IPS-18c (cell line): ENCODE data around the gene GBF1.

ENCODE experiments used
- H3K4me3 ChIP-seq: 2 replicates; pipeline ENCODE4 v1.7.0; 2013; ENCODE audit warnings: low read depth, mild to moderate bottlenecking, low read length, moderate library complexity; ENCODE audit not compliant: insufficient read depth
- H3K9me3 ChIP-seq: one replicate; pipeline ENCODE4 v1.6.1; 2013; ENCODE audit warnings: mild to moderate bottlenecking, low read length, moderate library complexity; ENCODE audit not compliant: control insufficient read depth, insufficient read depth

The GBF1 gene

DNA sequence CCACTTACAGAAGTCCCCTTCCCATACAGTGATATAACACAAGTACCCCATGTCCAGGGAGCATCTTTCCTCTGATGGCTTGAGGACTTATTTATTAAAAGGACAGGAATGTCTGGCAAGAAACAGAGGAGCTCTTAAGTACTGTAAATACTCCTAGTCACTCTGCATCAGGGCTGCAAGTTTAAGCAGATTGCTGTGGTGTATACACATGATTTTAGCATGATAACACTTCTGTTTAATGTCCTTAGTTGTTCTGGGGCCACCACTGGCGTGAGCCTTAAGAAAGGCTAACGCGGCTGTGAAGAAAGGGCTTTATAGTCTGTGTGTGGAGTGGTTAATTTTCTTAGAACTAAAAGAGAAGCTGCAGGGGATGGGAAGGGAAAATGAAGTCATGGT, 65.7 kb downstream of the GBF1 start:
- Histone ChIP-seq H3K9me3 (no peaks in the 10 kb centered on the region), H3K4me3 (no peak overlapping the region)

DNA sequence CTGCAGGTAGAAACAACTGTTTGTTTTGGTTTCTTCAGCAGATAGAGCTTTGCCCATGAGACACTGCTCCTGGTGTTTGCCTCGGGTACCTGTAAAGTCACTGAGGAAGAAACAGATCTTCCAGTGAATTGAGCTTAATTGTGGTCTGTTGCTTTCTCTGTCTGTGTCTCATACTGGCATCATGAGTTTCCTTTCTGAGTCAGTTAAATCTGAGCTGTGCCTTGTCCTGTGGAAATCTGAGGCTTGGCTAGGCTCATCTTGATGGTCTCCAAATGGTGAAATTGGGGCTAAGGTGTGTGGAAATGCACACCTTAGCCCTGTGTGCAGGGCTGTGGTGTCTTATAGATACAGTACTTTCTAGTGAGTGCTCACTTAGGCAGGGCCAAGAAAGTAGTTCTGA, 67.4 kb downstream of the GBF1 start:
- Histone ChIP-seq H3K4me3 (no peak overlapping the region), H3K9me3 (no peaks in the 10 kb centered on the region)

DNA sequence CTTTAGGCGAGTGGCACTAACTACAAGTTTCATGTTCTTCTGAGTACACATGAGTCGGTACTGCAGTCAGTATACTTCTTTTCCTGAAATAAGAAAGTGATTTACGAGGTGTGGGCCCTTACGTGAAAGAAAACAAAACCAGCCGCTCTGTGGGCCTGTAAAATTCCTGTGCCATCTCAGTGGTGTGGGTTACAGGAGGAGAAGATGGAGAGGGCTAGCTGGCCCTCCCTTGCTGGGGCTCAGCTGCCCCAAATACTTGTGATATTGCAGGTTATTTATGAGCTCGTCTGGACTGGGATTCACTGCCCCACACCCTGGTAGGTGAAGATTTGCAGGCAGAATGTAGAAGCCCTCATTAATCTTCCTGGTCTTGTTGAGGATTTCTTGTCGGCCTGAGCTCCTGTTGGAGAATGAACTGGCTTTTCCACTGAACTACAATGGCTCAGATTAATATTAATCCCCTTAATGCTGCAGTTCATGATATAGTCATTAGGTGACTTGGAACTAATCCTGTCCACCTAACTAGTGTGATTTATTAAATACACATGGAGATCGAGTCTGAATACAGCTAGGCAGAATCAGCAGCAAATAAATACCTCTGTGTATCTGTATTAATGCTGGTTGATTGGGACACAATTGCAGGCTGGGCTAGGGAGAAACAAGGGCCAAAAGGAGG, 68.0 kb downstream of the GBF1 start:
- no peak overlapping the region for H3K4me3 ChIP-seq
- H3K9me3 ChIP-seq, result no peaks in the 10 kb centered on the region

DNA sequence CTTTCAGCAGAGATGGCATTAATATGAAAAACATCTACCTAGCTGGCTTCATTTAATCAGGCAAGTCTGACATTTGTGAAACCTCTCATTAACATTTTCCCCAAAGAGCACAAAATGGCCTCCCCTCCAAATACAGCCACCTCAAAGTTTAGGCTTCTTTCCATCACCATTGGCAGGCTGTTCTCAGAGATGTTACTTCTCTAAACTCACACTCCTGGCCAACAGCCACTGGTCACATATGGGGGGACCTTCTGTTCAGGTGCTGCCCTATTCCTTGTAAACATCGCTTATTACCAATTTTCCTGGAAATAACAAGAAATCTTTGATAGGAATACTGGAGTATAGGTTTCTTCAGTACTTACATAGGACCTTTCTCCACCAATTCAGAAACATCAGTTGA, 69.5 kb downstream of the GBF1 start:
- H3K4me3 ChIP-seq, result no peak overlapping the region
- H3K9me3 ChIP-seq, result no peaks in the 10 kb centered on the region

DNA sequence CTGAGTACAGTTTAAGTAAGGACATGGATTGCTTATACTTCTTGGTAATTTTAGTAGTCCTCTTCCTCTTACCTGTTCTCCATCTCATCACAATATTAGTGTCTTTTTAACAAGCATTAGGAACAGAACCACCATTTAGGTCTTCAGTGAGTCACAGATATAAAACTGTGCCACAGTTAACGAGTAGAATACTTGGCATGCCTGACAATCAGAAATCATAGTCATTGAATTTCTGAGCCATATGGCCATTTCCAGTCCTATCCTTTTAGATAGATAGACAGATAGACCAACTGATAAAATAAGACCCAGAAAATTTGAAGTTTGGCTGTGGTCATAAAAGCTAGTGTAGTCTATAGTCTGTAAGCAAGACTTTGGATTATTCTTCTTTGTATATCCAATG, 71.1 kb downstream of the GBF1 start:
- Histone ChIP-seq H3K4me3 (no peak overlapping the region), H3K9me3 (no peaks in the 10 kb centered on the region)

DNA sequence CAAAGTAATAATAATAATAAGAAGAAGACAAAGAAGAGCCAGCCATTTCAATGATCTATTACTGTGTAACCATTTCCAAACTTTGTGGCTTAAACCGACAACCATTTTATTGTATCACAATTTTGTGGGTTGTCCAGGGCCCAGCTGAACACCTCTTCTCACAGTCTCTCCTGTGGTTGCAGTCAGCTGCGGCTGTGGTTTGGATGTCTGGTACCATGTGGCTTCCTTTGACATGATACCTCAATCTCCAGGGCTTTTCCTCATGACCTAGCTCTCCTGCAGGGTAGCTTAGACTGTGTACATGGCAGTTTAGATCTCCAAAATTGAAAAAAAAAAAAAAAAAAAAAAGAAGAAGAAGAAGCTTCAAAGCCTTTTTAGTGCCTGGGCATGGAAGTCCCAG, 77.6 kb downstream of the GBF1 start:
- no peaks in the 10 kb centered on the region for H3K9me3 ChIP-seq
- no peak overlapping the region for H3K4me3 ChIP-seq

DNA sequence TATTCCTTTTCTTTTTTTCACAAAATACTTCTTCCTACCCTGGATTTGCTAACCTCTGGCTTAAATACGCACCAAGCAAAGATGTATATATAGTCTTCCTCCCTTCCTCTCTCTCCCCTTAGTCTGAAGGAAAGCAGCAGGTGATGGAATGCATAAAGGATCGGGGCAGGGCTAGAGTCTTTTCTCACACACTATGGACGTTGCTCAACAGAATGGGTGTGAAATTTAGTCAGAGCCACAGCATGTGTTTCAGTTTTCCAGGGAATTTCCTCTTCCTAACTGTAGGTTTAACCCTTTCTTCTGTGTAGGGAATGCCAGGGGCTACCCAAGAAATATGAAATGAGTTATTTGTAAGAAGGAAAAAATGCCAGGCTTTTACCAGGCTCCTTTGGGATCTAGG, 78.7 kb downstream of the GBF1 start:
- H3K9me3 ChIP-seq, result no peaks in the 10 kb centered on the region
- no peak overlapping the region for H3K4me3 ChIP-seq

DNA sequence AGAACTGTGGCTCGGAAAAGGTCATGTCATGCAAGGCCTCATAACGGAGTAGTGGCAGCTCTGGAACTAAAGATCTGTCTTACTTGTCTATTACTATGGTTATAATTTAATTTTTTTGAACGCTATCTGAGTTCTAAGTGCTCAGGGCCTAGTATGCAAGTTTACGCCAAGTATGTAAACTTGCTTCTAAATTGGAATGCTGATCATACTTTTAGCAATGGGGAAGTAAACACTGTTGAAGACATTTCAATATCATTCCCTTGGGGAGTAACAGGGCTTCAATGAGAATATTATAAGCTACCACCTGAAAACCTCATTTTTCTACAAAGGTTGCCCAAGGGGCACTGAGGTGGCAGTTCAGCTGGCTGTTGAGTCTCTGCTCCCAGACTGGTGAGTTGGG, 80.7 kb downstream of the GBF1 start:
- no peak overlapping the region for H3K4me3 ChIP-seq
- no peaks in the 10 kb centered on the region for H3K9me3 ChIP-seq

DNA sequence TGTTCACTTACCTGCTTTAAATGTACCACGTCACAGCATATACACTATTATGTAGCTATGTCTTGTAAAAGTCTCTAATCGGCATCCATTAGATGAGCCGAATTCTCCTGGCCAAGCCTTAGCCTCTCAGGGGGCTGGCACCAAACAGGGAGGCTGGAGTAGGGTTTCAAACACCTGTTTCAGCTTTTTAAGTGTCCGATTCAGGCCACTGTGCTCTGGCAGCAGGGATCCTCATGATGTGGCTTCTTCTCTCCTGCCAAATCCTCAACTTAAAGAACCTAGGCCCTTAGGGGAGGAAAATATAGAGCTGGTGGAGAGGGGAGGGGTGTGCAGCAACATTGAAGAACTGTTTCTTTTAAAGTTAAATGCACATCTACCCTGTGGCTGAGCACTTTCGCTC, 81.7 kb downstream of the GBF1 start:
- Histone ChIP-seq H3K4me3 (no peak overlapping the region), H3K9me3 (no peaks in the 10 kb centered on the region)

DNA sequence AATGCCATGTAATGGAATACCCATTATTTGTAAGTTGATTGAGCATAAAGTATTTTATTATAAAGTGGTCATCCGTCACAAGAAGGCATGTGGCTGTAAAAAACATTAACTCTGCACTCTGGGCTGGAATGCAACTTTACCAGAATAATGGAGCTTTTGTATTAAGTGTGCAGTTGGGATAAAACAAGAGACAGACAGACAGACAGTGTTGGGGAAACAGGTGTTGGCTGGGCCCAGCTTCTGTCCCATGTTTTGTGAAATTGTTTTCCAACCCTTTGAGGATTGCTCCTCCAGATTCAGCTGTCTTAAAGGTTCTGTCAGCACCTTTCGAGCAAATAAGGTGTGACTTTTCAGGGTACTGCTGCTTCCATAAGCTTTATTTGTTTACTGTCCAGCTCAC, 82.3 kb downstream of the GBF1 start:
- Histone ChIP-seq H3K9me3 (no peaks in the 10 kb centered on the region), H3K4me3 (no peak overlapping the region)

DNA sequence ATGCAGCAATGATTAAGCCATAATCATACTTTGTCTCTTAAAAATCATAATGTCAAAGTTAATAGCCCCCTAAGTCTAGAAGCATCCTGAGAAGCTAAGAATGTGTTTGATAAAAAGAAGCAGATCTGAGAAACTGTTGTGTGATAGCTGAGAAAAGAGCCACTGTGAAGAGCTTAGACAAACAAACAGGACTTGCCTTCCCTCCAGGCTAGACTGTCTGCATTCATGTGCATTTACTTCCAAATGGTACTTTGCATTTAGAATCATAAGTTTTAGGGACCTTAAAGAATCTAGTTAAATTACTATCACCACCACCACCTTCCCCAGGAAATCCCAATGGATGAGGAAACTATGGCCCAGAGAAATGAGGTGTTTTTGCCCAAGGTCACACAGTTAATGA, 87.4 kb downstream of the GBF1 start:
- H3K4me3 ChIP-seq, result no peak overlapping the region
- no peaks in the 10 kb centered on the region for H3K9me3 ChIP-seq

DNA sequence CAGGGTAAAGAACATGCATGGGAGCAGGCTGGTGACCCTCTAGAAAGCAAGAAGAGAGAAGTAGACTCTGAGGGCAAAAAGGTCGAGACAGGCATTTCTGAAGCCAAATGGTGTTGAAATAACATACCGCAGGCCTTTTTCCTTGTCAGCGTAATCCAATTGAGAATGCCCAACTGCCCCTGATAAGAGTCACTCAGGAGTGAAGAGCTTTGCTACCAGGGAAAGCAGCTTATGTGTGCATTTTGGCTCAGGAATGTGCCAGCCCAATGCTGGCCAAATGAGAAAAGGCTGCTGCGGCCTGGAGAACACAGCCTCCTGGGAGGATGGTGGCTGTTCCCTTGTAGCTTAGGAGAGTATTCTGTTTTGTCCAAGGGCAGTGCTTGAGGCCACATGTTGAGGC, 88.8 kb downstream of the GBF1 start:
- no peak overlapping the region for H3K4me3 ChIP-seq

DNA sequence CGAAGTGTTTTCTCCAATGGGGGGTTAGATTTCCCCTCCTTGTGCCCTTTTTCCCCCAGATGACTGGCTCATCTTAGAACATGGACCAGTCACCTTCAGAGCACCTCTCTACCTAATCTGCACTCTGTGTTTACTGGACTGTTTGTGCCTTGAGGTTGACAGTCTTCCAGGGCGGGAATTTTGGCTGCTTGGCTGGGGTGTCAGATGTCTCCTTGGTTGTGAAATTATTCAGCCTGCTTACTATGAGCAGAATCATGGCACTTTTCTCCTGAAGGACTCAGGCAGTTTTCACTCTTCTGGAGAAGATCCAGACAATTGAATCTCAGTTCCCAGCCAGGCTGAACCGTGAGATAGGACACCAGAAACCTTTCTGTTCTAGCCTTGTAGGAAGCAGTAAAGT, 89.9 kb downstream of the GBF1 start:
- H3K9me3 ChIP-seq, result no peaks in the 10 kb centered on the region

More for the DNA sequence above, 88.8 kb downstream of the GBF1 start:
- H3K9me3 ChIP-seq, result no peaks in the 10 kb centered on the region

DNA sequence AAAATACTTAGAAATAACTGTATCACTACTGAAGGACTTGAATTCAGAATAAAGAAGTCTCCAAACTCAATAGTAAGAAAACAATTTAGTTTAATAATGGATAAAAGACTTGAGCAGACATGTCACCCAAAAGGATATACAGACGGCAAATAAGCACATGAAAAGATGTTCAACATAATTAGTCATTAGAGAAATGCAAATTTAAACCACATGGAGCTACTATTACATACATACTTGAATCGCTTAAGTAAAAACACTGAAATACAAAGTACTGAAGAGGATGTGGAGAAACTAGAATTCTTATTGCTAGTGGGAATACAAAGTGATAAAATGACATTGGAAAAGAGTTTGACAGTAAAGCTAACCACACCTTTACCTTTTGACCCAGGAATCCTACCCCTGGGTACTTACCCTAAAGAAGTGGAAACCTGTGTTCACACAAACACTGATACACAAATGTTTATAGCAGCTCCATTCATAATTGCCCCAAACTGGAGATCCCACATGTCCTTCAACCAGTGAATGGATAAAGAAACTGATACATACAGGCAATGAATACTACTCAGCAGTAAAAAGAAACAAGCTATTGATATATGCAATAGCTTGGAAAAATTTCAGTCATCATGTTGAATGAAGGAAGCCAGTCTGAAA, 95.8 kb downstream of the GBF1 start:
- Histone ChIP-seq H3K9me3 (no peaks in the 10 kb centered on the region), H3K4me3 (no peak overlapping the region)

More for the DNA sequence above, 89.9 kb downstream of the GBF1 start:
- no peak overlapping the region for H3K4me3 ChIP-seq

DNA sequence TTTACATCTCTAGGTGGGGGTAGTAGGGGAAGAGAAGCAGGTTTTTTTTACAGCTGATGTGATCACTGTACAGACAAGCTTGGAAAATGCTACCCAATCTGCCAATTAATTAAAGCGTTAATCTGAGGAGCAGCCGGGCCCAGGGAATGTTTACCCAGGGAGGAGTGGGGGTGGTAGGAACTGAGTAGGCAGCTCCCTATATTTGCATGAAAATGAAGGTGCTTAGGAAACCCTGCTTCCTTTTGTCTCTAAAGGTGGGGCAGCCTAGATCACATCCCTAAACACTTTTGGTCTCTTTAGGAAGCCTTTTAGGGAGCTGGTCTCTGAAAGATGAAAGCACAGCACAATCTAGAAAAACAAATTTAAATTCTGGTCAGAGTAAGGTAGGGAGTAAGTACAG, 97.1 kb downstream of the GBF1 start:
- Histone ChIP-seq H3K4me3 (no peak overlapping the region), H3K9me3 (no peaks in the 10 kb centered on the region)

DNA sequence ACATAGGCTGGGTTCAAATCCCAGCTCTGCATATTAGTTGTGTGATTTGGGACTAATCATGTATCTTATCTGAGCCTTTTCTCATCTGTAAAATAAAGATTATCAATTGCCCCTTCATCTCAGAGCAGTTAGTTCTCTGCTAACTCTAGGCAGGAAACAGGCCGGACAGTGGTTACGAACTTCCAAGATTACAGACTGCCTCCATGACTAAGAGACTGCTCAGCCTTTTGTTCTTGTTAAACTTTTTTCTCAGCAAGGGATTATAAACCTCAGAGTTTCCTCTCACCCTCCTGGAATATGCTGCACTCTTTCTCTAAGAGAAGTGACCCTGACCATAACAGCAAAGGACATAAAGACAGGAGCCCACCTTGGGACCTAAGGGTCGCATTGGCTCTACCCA, 97.6 kb downstream of the GBF1 start:
- Histone ChIP-seq H3K9me3 (no peaks in the 10 kb centered on the region), H3K4me3 (no peak overlapping the region)

DNA sequence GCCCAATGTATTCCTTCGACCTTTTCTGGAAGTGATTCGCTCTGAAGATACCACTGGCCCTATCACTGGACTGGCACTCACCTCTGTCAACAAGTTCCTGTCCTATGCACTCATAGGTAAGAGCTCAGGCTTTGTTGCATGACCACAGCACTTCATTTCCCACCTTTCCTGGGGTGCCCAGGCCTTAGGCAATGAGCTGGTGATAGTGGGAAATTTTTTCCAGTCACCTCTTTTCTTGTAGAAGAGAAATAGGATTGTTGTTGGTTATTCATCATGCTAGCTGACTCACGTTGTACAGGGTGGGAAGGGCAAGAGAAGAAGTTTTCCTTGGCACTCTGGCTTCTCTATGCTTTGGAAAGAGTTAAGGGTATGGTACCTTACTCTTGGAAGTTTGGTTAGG, 98.7 kb downstream of the GBF1 start:
- Histone ChIP-seq H3K4me3 (no peak overlapping the region), H3K9me3 (no peaks in the 10 kb centered on the region)

DNA sequence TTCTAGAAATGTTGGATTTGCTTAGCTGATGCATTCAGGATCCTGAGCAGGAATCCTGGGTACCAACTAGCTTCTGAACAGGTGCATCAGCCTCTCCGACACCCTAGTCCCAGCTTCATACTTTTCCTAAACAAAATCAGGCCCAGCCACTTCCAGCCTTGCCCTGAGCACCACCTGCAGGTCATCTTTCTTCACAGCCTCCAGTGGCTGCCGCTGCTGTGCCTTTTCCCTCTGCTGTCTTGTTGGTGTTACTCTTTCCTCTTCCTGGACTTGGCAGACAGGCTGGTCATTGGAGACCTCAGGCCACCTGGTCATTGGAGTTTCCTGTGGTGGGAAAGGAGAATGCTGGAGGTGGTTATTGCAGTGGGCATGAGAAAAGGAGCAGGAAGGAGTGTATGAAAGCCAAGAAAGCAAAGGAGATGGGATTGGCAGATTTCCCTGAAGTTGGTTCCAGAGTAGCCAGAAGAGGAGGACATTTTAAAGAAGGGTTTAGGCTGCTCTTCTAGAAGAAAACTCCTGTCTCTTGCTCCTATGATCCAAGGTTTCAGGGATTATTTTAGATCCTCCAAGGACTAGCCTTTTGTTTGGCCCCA, 102.0 kb downstream of the GBF1 start:
- H3K9me3 ChIP-seq, result no peaks in the 10 kb centered on the region
- no peak overlapping the region for H3K4me3 ChIP-seq
